ENCODE measurements around the gene TCEAL8.

The TCEAL8 gene

GRCh38 chrX:103274284-103274683, 19.3 kb upstream of the TCEAL8 start:
- no peak for DNase-seq (ENCODE audit: extremely low spot score)
- ChIA-PET POLR2A (no interaction called here), CTCF (no interaction called here)
- TF ChIP-seq CTCF (IDR thresholded peaks at IDR 0.05; ENCODE audit: control extremely low read depth, extremely low read depth, low read depth, missing control alignments), result no peak

- CTCF ChIA-PET, result interaction anchor here (0.9 kb wide), 1 partner anchor 14 kb away, joined by 3 read pairs; no protein-coding TSS in a partner anchor
Observed at GRCh38 chrX:103258275-103258674, 3.3 kb upstream of the TCEAL8 start.

GRCh38 chrX:103256651-103257050, 1.7 kb upstream of the TCEAL8 start:
- ChIA-PET POLR2A (no interaction called here), CTCF (interaction anchor here (1.2 kb wide), 1 partner anchor 8 kb away, joined by 3 read pairs; no protein-coding TSS in a partner anchor)
- DNase-seq (ENCODE audit: extremely low spot score), result no peak
- TF ChIP-seq CTCF (IDR thresholded peaks at IDR 0.05; ENCODE audit: control extremely low read depth, extremely low read depth, low read depth, missing control alignments), result no peak

More at GRCh38 chrX:103258275-103258674, 3.3 kb upstream of the TCEAL8 start:
- no peak for DNase-seq (ENCODE audit: extremely low spot score)
- TF ChIP-seq CTCF (IDR thresholded peaks at IDR 0.05; ENCODE audit: control extremely low read depth, extremely low read depth, low read depth, missing control alignments), result no peak
- POLR2A ChIA-PET, result no interaction called here

GRCh38 chrX:103254171-103254824, 657 bp downstream of the TCEAL8 start:
- POLR2A ChIA-PET, result no interaction called here
- DNase-seq (ENCODE audit: extremely low spot score), result peak; percentile 28
- TF ChIP-seq CTCF (IDR thresholded peaks at IDR 0.05; ENCODE audit: control extremely low read depth, extremely low read depth, low read depth, missing control alignments), result no peak
- CTCF ChIA-PET, result interaction anchor here (1.0 to 1.1 kb wide), 2 partner anchors 43 kb away, joined by 3 to 4 read pairs; no protein-coding TSS in a partner anchor

- ChIA-PET CTCF (interaction anchor here (1.1 kb wide), 1 partner anchor 42 kb away, joined by 4 read pairs; no protein-coding TSS in a partner anchor), POLR2A (no interaction called here)
- TF ChIP-seq CTCF (IDR thresholded peaks at IDR 0.05; ENCODE audit: control extremely low read depth, extremely low read depth, low read depth, missing control alignments), result no peak
- no peak for DNase-seq (ENCODE audit: extremely low spot score)
Observed at GRCh38 chrX:103253608-103254007, 1.3 kb downstream of the TCEAL8 start.

GRCh38 chrX:103250977-103251376, 4.0 kb downstream of the TCEAL8 start:
- ChIA-PET CTCF (interaction anchor here (0.9 to 1.5 kb wide), 2 partner anchors 17 to 40 kb away, joined by 3 read pairs; no protein-coding TSS in a partner anchor), POLR2A (no interaction called here)
- DNase-seq (ENCODE audit: extremely low spot score), result no peak
- TF ChIP-seq CTCF (IDR thresholded peaks at IDR 0.05; ENCODE audit: control extremely low read depth, extremely low read depth, low read depth, missing control alignments), result no peak
